Mesenchymal stem cell (in vitro differentiated cells and primary cell): ENCODE measurements around the gene GGCT.

Source experiments
- DNase-seq: peaks from one replicate; pipeline ENCODE4 v3.0.0-alpha.2; 2013
- H2AFZ ChIP-seq: one replicate; pipeline ENCODE4 v1.6.1; 2013; ENCODE audit warnings: low read depth, mild to moderate bottlenecking, control low read depth, inconsistent platforms, low read length, moderate library complexity
- H2AK5ac ChIP-seq: 2 replicates; pipeline ENCODE4 v1.6.1; 2013; ENCODE audit warnings: low read length, moderate library complexity, mild to moderate bottlenecking, inconsistent platforms; ENCODE audit not compliant: severe bottlenecking
- H2BK120ac ChIP-seq: one replicate; pipeline ENCODE4 v1.6.1; 2013; ENCODE audit warnings: low read depth, mild to moderate bottlenecking, inconsistent platforms, low read length, moderate library complexity
- H2BK12ac ChIP-seq, 2 experiments: one replicate each; pipeline ENCODE4 v1.6.1; 2013; ENCODE audit warnings: inconsistent platforms in 2 of 2, low read length in 2 of 2, mild to moderate bottlenecking in 2 of 2, moderate library complexity in 2 of 2, control low read depth in 1 of 2
- H2BK15ac ChIP-seq: one replicate; pipeline ENCODE4 v1.6.1; 2013; ENCODE audit warnings: mild to moderate bottlenecking, low read depth, inconsistent platforms; ENCODE audit not compliant: poor library complexity, severe bottlenecking
- H2BK5ac ChIP-seq: 2 replicates; pipeline ENCODE4 v1.6.1; 2013; ENCODE audit warnings: low read depth, mild to moderate bottlenecking, low read length, control low read depth, inconsistent platforms; ENCODE audit not compliant: poor library complexity, severe bottlenecking
- H3K14ac ChIP-seq, 2 experiments: one replicate each; pipeline ENCODE4 v1.6.1; 2013; ENCODE audit warnings: inconsistent platforms in 2 of 2, low read length in 2 of 2, control low read depth in 1 of 2, mild to moderate bottlenecking in 1 of 2, moderate library complexity in 1 of 2
- H3K18ac ChIP-seq, 2 experiments: one replicate each; pipeline ENCODE4 v1.6.1; 2013; ENCODE audit warnings: inconsistent platforms in 2 of 2, low read length in 2 of 2, control low read depth in 1 of 2, low read depth in 1 of 2, mild to moderate bottlenecking in 1 of 2
- H3K23ac ChIP-seq, 2 experiments: one replicate each; pipeline ENCODE4 v1.6.1; 2013; ENCODE audit warnings: inconsistent platforms in 2 of 2, low read length in 2 of 2, mild to moderate bottlenecking in 2 of 2, moderate library complexity in 2 of 2, control low read depth in 1 of 2
- H3K27ac ChIP-seq: 2 replicates; pipeline ENCODE4 v1.5.1; 2013; ENCODE audit warnings: mild to moderate bottlenecking, moderate library complexity, low read length, control low read depth, inconsistent platforms; ENCODE audit not compliant: poor library complexity, severe bottlenecking
- H3K27me3 ChIP-seq, 2 experiments: 2 replicates each; pipeline versions ENCODE4 v1.6.1 to v1.7.0; 2013; ENCODE audit warnings: low read length in 2 of 2, mild to moderate bottlenecking in 2 of 2, moderate library complexity in 2 of 2, control low read depth in 1 of 2, inconsistent platforms in 1 of 2; ENCODE audit not compliant: control insufficient read depth in 1 of 2, insufficient read depth in 1 of 2
- H3K36me3 ChIP-seq, 2 experiments: 2 replicates each; pipeline versions ENCODE4 v1.6.1 to v1.7.0; 2013; ENCODE audit warnings: low read length in 2 of 2, control low read depth in 1 of 2, inconsistent platforms in 1 of 2, low read depth in 1 of 2, mild to moderate bottlenecking in 1 of 2; ENCODE audit not compliant: insufficient read depth in 2 of 2, control insufficient read depth in 1 of 2
- H3K4ac ChIP-seq, 2 experiments: one replicate each; pipeline ENCODE4 v1.6.1; 2013; ENCODE audit warnings: inconsistent platforms in 2 of 2, low read length in 2 of 2, mild to moderate bottlenecking in 2 of 2, moderate library complexity in 2 of 2, control low read depth in 1 of 2, low read depth in 1 of 2
- H3K4me1 ChIP-seq: 2 replicates; pipeline ENCODE4 v1.6.1; 2013; ENCODE audit warnings: low read depth, low read length, control low read depth; ENCODE audit not compliant: control insufficient read depth, insufficient read depth
- H3K4me2 ChIP-seq: 2 replicates; pipeline ENCODE4 v1.6.1; 2013; ENCODE audit warnings: low read length, mild to moderate bottlenecking, inconsistent platforms; ENCODE audit not compliant: poor library complexity, severe bottlenecking
- H3K4me3 ChIP-seq, 2 experiments: 2 replicates each; pipeline versions ENCODE4 v1.5.1 to v1.7.0; 2013; ENCODE audit warnings: low read length in 2 of 2, mild to moderate bottlenecking in 2 of 2, control low read depth in 1 of 2, low read depth in 1 of 2; ENCODE audit not compliant: insufficient read depth in 1 of 2
- H3K79me1 ChIP-seq: replicated peaks from 2 replicates; pipeline ENCODE4 v1.6.1; 2013; ENCODE audit warnings: mild to moderate bottlenecking, control low read depth, low read length, inconsistent platforms; ENCODE audit not compliant: poor library complexity, severe bottlenecking
- H3K9ac ChIP-seq: 2 replicates; pipeline ENCODE4 v1.7.0; 2013; ENCODE audit warnings: mild to moderate bottlenecking, low read length, moderate library complexity
- H3K9me3 ChIP-seq: 2 replicates; pipeline ENCODE4 v1.7.0; 2013; ENCODE audit warnings: mild to moderate bottlenecking, low read length; ENCODE audit not compliant: control insufficient read depth
- H4K8ac ChIP-seq: one replicate; pipeline ENCODE4 v1.6.1; 2013; ENCODE audit warnings: inconsistent platforms, mild to moderate bottlenecking, low read length, moderate library complexity
- H4K91ac ChIP-seq: one replicate; pipeline ENCODE4 v1.6.1; 2013; ENCODE audit warnings: mild to moderate bottlenecking, low read length, inconsistent platforms
- WGBS: methylation state at CpG from one replicate; pipeline ENCODE4 v1.1.7; 2013; ENCODE audit warnings: mixed read lengths; 5-methylcytosine and 5-hydroxymethylcytosine counted together

Gene GGCT

DNA sequence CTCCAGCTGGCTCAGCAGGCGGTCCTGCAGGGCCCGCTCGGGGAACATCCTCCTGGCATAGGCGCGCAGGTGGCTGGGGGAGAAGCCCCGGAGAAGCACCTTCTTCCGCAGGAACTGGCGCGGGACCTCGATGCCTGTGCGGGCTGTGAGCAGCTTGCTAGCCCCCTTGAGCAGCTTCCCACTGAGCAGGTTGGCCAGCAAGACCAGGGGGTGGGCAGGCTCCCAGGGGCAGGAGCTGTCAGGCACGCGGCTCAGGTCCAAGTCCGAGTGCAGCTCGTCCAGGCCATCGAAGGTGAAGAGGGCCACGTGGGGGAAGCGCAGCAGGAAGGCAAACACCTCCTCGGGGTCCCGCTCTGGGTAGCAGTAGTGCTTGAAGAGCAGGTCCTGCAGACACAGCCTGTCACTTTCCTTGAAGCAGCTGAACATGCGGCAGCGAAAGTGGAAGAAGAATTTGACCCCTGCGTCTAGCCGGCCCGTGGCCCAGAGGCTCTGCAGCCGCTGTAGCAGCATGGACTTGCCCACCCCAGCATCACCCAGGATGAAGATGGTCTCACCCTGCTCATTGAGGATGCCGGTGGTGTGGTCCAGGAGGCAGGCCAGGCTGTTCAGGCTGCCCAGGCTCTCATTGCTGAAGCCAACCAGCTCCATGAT lies 52.2 kb downstream of the GGCT start:
- H2AFZ ChIP-seq = no peak overlapping the region
- no peak overlapping the region for H2BK5ac ChIP-seq
- peaks cover 2% of the 10 kb centered on the region for H3K79me1 ChIP-seq
- H2BK15ac ChIP-seq = no peak overlapping the region
- no peak overlapping the region for H2BK120ac ChIP-seq
- no peak overlapping the region for H4K91ac ChIP-seq
- H3K27ac ChIP-seq = no peak overlapping the region
- no peak for DNase-seq
- H3K14ac ChIP-seq = no peak overlapping the region
- no peak overlapping the region for H3K4me3 ChIP-seq
- H2AK5ac ChIP-seq = no peak overlapping the region
- H3K23ac ChIP-seq = no peak overlapping the region
- H4K8ac ChIP-seq = no peak overlapping the region
- no peaks in the 10 kb centered on the region for H3K4me1 ChIP-seq
- H2BK12ac ChIP-seq = no peak overlapping the region
- H3K9me3 ChIP-seq = no peaks in the 10 kb centered on the region
- H3K18ac ChIP-seq = peak overlapping the region in 1 of 2 experiments; percentile 5
- H3K36me3 ChIP-seq = peaks cover 52 to 91% of the 10 kb centered on the region in 2 experiments
- H3K9ac ChIP-seq = no peak overlapping the region
- H3K27me3 ChIP-seq = no peaks in the 10 kb centered on the region
- 94% methylated on average over 27 of the region's 27 CpGs for whole genome bisulfite sequencing
- no peak overlapping the region for H3K4ac ChIP-seq
- H3K4me2 ChIP-seq = no peak overlapping the region

DNA sequence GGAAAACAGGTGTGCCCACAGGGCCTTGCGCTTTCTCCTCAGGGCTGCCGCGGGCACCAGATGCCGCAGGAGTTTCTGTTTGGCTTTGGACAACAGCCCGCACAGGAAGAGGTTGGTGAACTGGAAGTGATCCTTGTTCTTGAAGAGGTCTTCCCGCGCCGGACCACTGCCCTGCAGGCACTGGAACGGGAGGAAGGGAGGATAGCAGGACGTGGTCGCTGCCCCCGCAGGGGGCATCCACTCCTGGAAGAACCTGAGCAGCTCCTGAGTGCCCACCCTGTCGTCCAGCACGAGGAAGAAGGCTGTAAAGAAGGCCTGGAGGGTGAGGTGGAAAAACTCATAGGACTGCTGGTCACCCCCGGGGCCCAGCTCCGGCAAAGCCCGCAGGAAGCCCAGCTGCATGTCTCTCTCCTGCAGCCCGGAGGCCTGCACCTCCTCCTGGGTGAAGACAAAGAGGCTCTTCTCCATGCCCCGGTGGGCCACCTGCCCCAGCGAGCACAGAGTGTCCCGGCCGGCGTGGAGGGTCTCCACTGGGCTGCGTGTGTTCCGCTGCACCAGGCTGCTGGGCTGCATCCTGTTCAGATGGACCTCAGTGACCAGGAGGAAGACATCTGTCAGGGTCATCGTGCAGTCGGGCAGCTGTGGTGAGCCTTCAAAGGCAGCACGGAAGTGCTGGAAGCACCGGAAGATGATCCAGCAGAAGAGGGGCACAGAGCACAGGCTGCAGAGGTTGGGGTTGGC lies 52.9 kb downstream of the GGCT start:
- no peak overlapping the region for H3K23ac ChIP-seq
- no peak overlapping the region for H3K27ac ChIP-seq
- no peak overlapping the region for H3K9ac ChIP-seq
- H3K79me1 ChIP-seq = peaks cover 3% of the 10 kb centered on the region
- no peak overlapping the region for H3K18ac ChIP-seq
- H2BK120ac ChIP-seq = no peak overlapping the region
- H4K8ac ChIP-seq = no peak overlapping the region
- H3K4me2 ChIP-seq = no peak overlapping the region
- H2BK12ac ChIP-seq = no peak overlapping the region
- H3K4me3 ChIP-seq = no peak overlapping the region
- H3K36me3 ChIP-seq = peaks cover 55 to 93% of the 10 kb centered on the region in 2 experiments
- WGBS = 94% methylated on average over 29 of the region's 29 CpGs
- no peaks in the 10 kb centered on the region for H3K4me1 ChIP-seq
- no peak overlapping the region for H4K91ac ChIP-seq
- no peaks in the 10 kb centered on the region for H3K9me3 ChIP-seq
- H2AK5ac ChIP-seq = no peak overlapping the region
- H2BK5ac ChIP-seq = no peak overlapping the region
- H3K4ac ChIP-seq = no peak overlapping the region
- H2BK15ac ChIP-seq = no peak overlapping the region
- H2AFZ ChIP-seq = no peak overlapping the region
- no peak for DNase-seq
- H3K27me3 ChIP-seq = no peaks in the 10 kb centered on the region
- no peak overlapping the region for H3K14ac ChIP-seq

DNA sequence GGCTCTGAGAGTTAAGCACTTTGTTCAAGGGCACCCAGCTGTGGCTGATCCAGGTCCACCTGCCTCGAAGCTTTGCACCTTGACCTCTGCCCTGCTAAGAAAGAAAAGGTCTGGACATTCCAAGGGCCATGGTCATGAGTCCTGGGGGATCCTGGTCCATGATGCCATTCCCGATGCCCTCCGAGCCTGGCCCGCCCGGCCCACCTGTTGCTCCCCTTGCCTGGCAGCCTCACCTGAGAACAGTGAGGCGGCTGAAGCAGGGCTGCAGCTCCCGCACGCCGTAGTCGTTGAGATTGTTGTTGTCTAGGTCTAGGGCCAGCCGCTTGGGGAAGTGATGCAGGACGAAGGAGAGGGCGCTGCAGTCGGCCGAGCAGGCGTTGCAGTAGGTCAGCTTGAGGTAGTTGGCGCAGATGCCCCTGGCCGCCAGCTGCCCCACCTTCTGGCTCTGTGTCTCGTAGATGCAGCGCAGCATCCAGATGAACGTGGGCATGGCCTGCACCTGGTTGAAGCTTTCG lies 53.6 kb downstream of the GGCT start:
- peaks cover 3% of the 10 kb centered on the region for H3K79me1 ChIP-seq
- H4K8ac ChIP-seq = no peak overlapping the region
- no peak overlapping the region for H2BK120ac ChIP-seq
- no peaks in the 10 kb centered on the region for H3K4me1 ChIP-seq
- H2AK5ac ChIP-seq = no peak overlapping the region
- no peak overlapping the region for H4K91ac ChIP-seq
- no peak overlapping the region for H3K18ac ChIP-seq
- 95% methylated on average over 22 of the region's 22 CpGs for WGBS
- H2BK5ac ChIP-seq = no peak overlapping the region
- H3K9me3 ChIP-seq = no peaks in the 10 kb centered on the region
- H3K14ac ChIP-seq = no peak overlapping the region
- H3K27ac ChIP-seq = no peak overlapping the region
- H2BK15ac ChIP-seq = no peak overlapping the region
- peaks cover 53 to 92% of the 10 kb centered on the region in 2 experiments for H3K36me3 ChIP-seq
- H3K4me2 ChIP-seq = no peak overlapping the region
- H3K9ac ChIP-seq = no peak overlapping the region
- H3K23ac ChIP-seq = no peak overlapping the region
- H2AFZ ChIP-seq = no peak overlapping the region
- DNase-seq = no peak
- H3K4me3 ChIP-seq = no peak overlapping the region
- H2BK12ac ChIP-seq = no peak overlapping the region
- no peaks in the 10 kb centered on the region for H3K27me3 ChIP-seq
- no peak overlapping the region for H3K4ac ChIP-seq

DNA sequence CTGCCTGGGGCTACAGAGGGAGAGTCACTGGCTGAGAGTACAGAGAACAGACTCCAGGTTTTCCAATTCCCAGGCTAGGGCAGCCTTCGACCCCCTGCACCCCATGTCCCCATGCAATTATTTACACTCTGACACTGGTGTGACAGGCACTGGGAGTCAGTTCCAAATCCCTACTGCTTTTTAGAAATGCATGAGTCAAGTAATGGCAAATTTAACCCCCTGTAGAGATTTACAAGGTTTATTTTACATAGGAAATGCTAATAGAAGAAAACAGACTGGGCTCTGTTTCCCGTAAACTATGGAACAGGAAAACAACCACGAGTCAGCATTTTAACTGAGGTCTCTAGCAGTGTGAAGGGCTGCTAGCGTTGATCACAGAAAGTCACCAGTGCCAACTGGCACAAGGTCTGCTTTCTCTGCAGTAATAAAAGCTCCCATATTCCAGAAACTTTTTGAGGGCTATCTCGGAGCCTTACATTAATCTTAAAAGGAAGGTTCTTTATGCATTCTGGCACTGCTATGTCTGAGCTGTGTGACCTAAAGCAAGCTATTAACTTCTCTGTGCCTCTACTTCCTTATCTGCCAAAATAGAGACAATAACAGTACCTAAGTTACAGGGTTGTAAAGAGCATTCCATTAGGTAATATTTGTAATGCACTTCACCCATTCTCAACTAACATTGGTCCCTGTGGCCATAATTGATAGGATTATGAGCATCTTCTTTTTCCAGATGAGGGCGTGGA lies 54.2 kb downstream of the GGCT start:
- Histone ChIP-seq H4K8ac (no peak overlapping the region), H3K27ac (no peak overlapping the region), H3K23ac (no peak overlapping the region), H3K9ac (no peak overlapping the region), H3K79me1 (peaks cover 3% of the 10 kb centered on the region), H3K4me3 (no peak overlapping the region), H3K9me3 (no peaks in the 10 kb centered on the region), H3K27me3 (no peaks in the 10 kb centered on the region), H2AFZ (no peak overlapping the region), H2BK15ac (no peak overlapping the region), H4K91ac (no peak overlapping the region), H2AK5ac (no peak overlapping the region), H3K4me1 (no peaks in the 10 kb centered on the region), H2BK120ac (no peak overlapping the region), H3K4ac (no peak overlapping the region), H3K18ac (no peak overlapping the region), H2BK12ac (no peak overlapping the region), H2BK5ac (no peak overlapping the region), H3K36me3 (peaks cover 52 to 87% of the 10 kb centered on the region in 2 experiments), H3K4me2 (no peak overlapping the region), H3K14ac (no peak overlapping the region)
- 63% methylated on average over 4 of the region's 6 CpGs for WGBS
- DNase-seq = no peak
